Muscle layer of duodenum (tissue), 2 donors: ENCODE data around the gene C9orf40.

Experiments
- H3K27ac ChIP-seq: one replicate; pipeline ENCODE4 v1.7.0; 2013; ENCODE audit warnings: mild to moderate bottlenecking, low read length
- H3K27me3 ChIP-seq: one replicate; pipeline ENCODE4 v1.7.0; 2013; ENCODE audit warnings: low read depth, mild to moderate bottlenecking, control low read depth, low read length
- H3K36me3 ChIP-seq, 2 donors: one replicate each; pipeline ENCODE4 v1.7.0; 2013; ENCODE audit warnings: low read length in 2 of 2, control low read depth in 1 of 2, mild to moderate bottlenecking in 1 of 2; ENCODE audit not compliant: insufficient read depth in 2 of 2, control insufficient read depth in 1 of 2
- H3K4me1 ChIP-seq, 2 donors: one replicate each; pipeline ENCODE4 v1.7.0; 2013; ENCODE audit warnings: low read length in 2 of 2, mild to moderate bottlenecking in 2 of 2, control low read depth in 1 of 2, moderate library complexity in 1 of 2; ENCODE audit not compliant: insufficient read depth in 2 of 2, control insufficient read depth in 1 of 2
- H3K4me3 ChIP-seq, 2 donors: one replicate each; pipeline ENCODE4 v1.7.0; 2013; ENCODE audit warnings: low read length in 2 of 2, low read depth in 1 of 2, mild to moderate bottlenecking in 1 of 2
- H3K9me3 ChIP-seq, 2 donors: one replicate each; pipeline ENCODE4 v1.7.0; 2013; ENCODE audit warnings: low read length in 2 of 2, control low read depth in 1 of 2, mild to moderate bottlenecking in 1 of 2; ENCODE audit not compliant: control insufficient read depth in 1 of 2
- donor health status: healthy.

Gene C9orf40

GRCh38 chr9:74961496-74961895 is 8.8 kb upstream of the C9orf40 start:
- Histone ChIP-seq H3K36me3 (peaks cover 0 to 13% of the 10 kb centered on the region in 2 donors), H3K9me3 (peaks cover 0 to 8% of the 10 kb centered on the region in 2 donors), H3K4me3 (peak overlapping the region in 1 of 2 donors; percentile 13), H3K27ac (no peak overlapping the region), H3K27me3 (no peaks in the 10 kb centered on the region), H3K4me1 (no peaks in the 10 kb centered on the region)

GRCh38 chr9:74960561-74960960 is 7.8 kb upstream of the C9orf40 start:
- Histone ChIP-seq H3K36me3 (peaks cover 0 to 13% of the 10 kb centered on the region in 2 donors), H3K4me1 (no peaks in the 10 kb centered on the region), H3K27me3 (no peaks in the 10 kb centered on the region), H3K27ac (no peak overlapping the region), H3K9me3 (peaks cover 0 to 8% of the 10 kb centered on the region in 2 donors), H3K4me3 (no peak overlapping the region)

GRCh38 chr9:74958587-74958986 is 5.9 kb upstream of the C9orf40 start:
- Histone ChIP-seq H3K27me3 (no peaks in the 10 kb centered on the region), H3K9me3 (peaks cover 0 to 8% of the 10 kb centered on the region in 2 donors), H3K4me3 (no peak overlapping the region), H3K27ac (no peak overlapping the region), H3K4me1 (no peaks in the 10 kb centered on the region), H3K36me3 (peaks cover 0 to 10% of the 10 kb centered on the region in 2 donors)

- no peaks in the 10 kb centered on the region for H3K27me3 ChIP-seq
- H3K27ac ChIP-seq: peak overlapping the region; percentile 72
- no peaks in the 10 kb centered on the region for H3K36me3 ChIP-seq
- no peaks in the 10 kb centered on the region for H3K9me3 ChIP-seq
- peak overlapping the region; percentile 70 to 92 for H3K4me3 ChIP-seq
- no peaks in the 10 kb centered on the region for H3K4me1 ChIP-seq
Measured at GRCh38 chr9:74953235-74953751, 581 bp upstream of the C9orf40 start.

- Histone ChIP-seq H3K27ac (peak overlapping the region; percentile 92), H3K4me1 (no peaks in the 10 kb centered on the region)
Measured at GRCh38 chr9:74951725-74952151, 974 bp downstream of the C9orf40 start.

GRCh38 chr9:74951107-74951720 is 1.5 kb downstream of the C9orf40 start:
- H3K4me1 ChIP-seq: no peaks in the 10 kb centered on the region

More at GRCh38 chr9:74951725-74952151, 974 bp downstream of the C9orf40 start:
- peak overlapping the region; percentile 78 to 92 for H3K4me3 ChIP-seq
- H3K27me3 ChIP-seq: no peaks in the 10 kb centered on the region
- no peaks in the 10 kb centered on the region for H3K36me3 ChIP-seq
- H3K9me3 ChIP-seq: no peaks in the 10 kb centered on the region

GRCh38 chr9:74949859-74950855 is 2.6 kb downstream of the C9orf40 start:
- H3K4me1 ChIP-seq: no peaks in the 10 kb centered on the region
- H3K27me3 ChIP-seq: no peaks in the 10 kb centered on the region
- no peak overlapping the region for H3K27ac ChIP-seq
- H3K36me3 ChIP-seq: no peaks in the 10 kb centered on the region
- no peaks in the 10 kb centered on the region for H3K9me3 ChIP-seq
- no peak overlapping the region for H3K4me3 ChIP-seq

More at GRCh38 chr9:74951107-74951720, 1.5 kb downstream of the C9orf40 start:
- Histone ChIP-seq H3K4me3 (peak overlapping the region; percentile 78 to 92), H3K27me3 (no peaks in the 10 kb centered on the region), H3K36me3 (no peaks in the 10 kb centered on the region), H3K27ac (peak overlapping the region; percentile 92), H3K9me3 (no peaks in the 10 kb centered on the region)

- no peaks in the 10 kb centered on the region for H3K9me3 ChIP-seq
- H3K27me3 ChIP-seq: no peaks in the 10 kb centered on the region
- H3K4me1 ChIP-seq: no peaks in the 10 kb centered on the region
- peak overlapping the region; percentile 32 for H3K27ac ChIP-seq
- H3K36me3 ChIP-seq: no peaks in the 10 kb centered on the region
- no peak overlapping the region for H3K4me3 ChIP-seq
Measured at GRCh38 chr9:74948937-74949336, 3.8 kb downstream of the C9orf40 start.

GRCh38 chr9:74946686-74947085 is 6.0 kb downstream of the C9orf40 start:
- Histone ChIP-seq H3K4me1 (no peaks in the 10 kb centered on the region), H3K9me3 (no peaks in the 10 kb centered on the region), H3K36me3 (no peaks in the 10 kb centered on the region), H3K27ac (no peak overlapping the region), H3K4me3 (no peak overlapping the region), H3K27me3 (no peaks in the 10 kb centered on the region)

- Histone ChIP-seq H3K27me3 (no peaks in the 10 kb centered on the region), H3K4me1 (no peaks in the 10 kb centered on the region), H3K27ac (no peak overlapping the region)
Measured at GRCh38 chr9:74942801-74943200, 9.9 kb downstream of the C9orf40 start.

GRCh38 chr9:74940600-74940999 is 12.1 kb downstream of the C9orf40 start:
- Histone ChIP-seq H3K9me3 (no peaks in the 10 kb centered on the region), H3K4me3 (no peak overlapping the region), H3K27me3 (no peaks in the 10 kb centered on the region), H3K36me3 (no peaks in the 10 kb centered on the region), H3K4me1 (no peaks in the 10 kb centered on the region), H3K27ac (no peak overlapping the region)

More at GRCh38 chr9:74942801-74943200, 9.9 kb downstream of the C9orf40 start:
- Histone ChIP-seq H3K9me3 (no peaks in the 10 kb centered on the region), H3K4me3 (no peak overlapping the region), H3K36me3 (no peaks in the 10 kb centered on the region)
